GM21723 (cell line): ENCODE results near the gene KCNH4.

Experiments
- ATAC-seq: cut with Tn5 transposase; IDR thresholded peaks from one replicate; pipeline ENCODE4 v1.9.1; 2021; ENCODE audit warnings: mild to moderate bottlenecking, moderate library complexity; ENCODE audit not compliant: unreplicated experiment

KCNH4 gene

GRCh38 chr17:42120161-42120769 lies 60.7 kb downstream of the KCNH4 start:
- no peak for ATAC-seq

GRCh38 chr17:42119301-42119700 lies 61.6 kb downstream of the KCNH4 start:
- no peak for ATAC-seq

- ATAC-seq: no peak
Observed at GRCh38 chr17:42118545-42118944, 62.4 kb downstream of the KCNH4 start.

- no peak for ATAC-seq
Observed at GRCh38 chr17:42118126-42118510, 62.8 kb downstream of the KCNH4 start.

- no peak for ATAC-seq
Observed at GRCh38 chr17:42117397-42118125, 63.4 kb downstream of the KCNH4 start.

GRCh38 chr17:42116705-42117396 lies 64.1 kb downstream of the KCNH4 start:
- ATAC-seq: no peak

GRCh38 chr17:42114118-42114517 lies 66.8 kb downstream of the KCNH4 start:
- no peak for ATAC-seq

GRCh38 chr17:42113293-42114069 lies 67.5 kb downstream of the KCNH4 start:
- no peak for ATAC-seq

- peak; percentile 65 for ATAC-seq
Observed at GRCh38 chr17:42112552-42113176, 68.3 kb downstream of the KCNH4 start, which contains the start of gene DHX58. Gene DHX58 (minus strand): TSS chr17:42112714. CDS start chr17:42111892, 822 bp downstream.

GRCh38 chr17:42111871-42112551 lies 68.9 kb downstream of the KCNH4 start:
- peak; percentile 2 for ATAC-seq

GRCh38 chr17:42111265-42111636 lies 69.7 kb downstream of the KCNH4 start:
- no peak for ATAC-seq

- no peak for ATAC-seq
Observed at GRCh38 chr17:42110301-42111264, 70.4 kb downstream of the KCNH4 start.

GRCh38 chr17:42109086-42109485 lies 71.9 kb downstream of the KCNH4 start:
- no peak for ATAC-seq

GRCh38 chr17:42107597-42108576 lies 73.1 kb downstream of the KCNH4 start:
- ATAC-seq: peak; percentile 65

- ATAC-seq: no peak
Observed at GRCh38 chr17:42107124-42107523, 73.8 kb downstream of the KCNH4 start.
